T-cell (primary cell): ENCODE measurements around the gene GID8. TPM values are rescaled to one million over a fixed set of nuclear protein-coding genes. Genes with fewer than 3 reads are reported as not detected.
A peak's percentile ranks its signal among the peaks of the same experiment; 100 is the strongest.

Source experiments
- ATAC-seq, 4 experiments: fragments of 200-7000 bp in 3 of 4; fragments of 150-1000 bp in 1 of 4; cut with Tn5 transposase; replicated peaks in 1 of 4; 1 replicate in 3 of 4; 2 replicates in 1 of 4; pipeline ENCODE4 v1.10.0; 2021; ENCODE audit warnings: moderate library complexity in 3 of 4, mild to moderate bottlenecking in 2 of 4, moderate number of reproducible peaks in 1 of 4
- CTCF ChIA-PET, 2 donors: fragments of 300-600 bp; sonication (Branson Sonifier 250); formaldehyde crosslinking; loops; one replicate each; lab custom pipeline; 2022; ENCODE audit warnings: antibody characterized with exemption in 2 of 2; lab: Charles Lee
- POLR2A ChIA-PET, 2 donors: fragments of 300-600 bp; sonication (Branson Sonifier 250); formaldehyde crosslinking; loops; one replicate each; lab custom pipeline; 2022; ENCODE audit warnings: antibody characterized with exemption in 2 of 2; lab: Charles Lee
- DNase-seq, 35 experiments: peaks; one replicate each; pipeline versions ENCODE4 v3.0.0 to v3.0.0-alpha.2; 2013 to 2023
- H3K27ac ChIP-seq: one replicate; pipeline ENCODE4 v1.5.1; 2013; ENCODE audit warnings: low read length
- H3K27me3 ChIP-seq, 2 experiments: replicated peaks in 1 of 2; 1 replicate in 1 of 2; 2 replicates in 1 of 2; pipeline versions ENCODE4 v1.6.1 to v1.7.0; 2013; ENCODE audit warnings: low read length in 1 of 2, mixed read lengths in 1 of 2; ENCODE audit not compliant: control insufficient read depth in 2 of 2, insufficient read depth in 2 of 2; ENCODE audit errors: extremely low read depth in 1 of 2
- H3K36me3 ChIP-seq, 2 donors: 1 replicate in 1 of 2; 2 replicates in 1 of 2; pipeline versions ENCODE4 v1.6.1 to v1.7.0; 2013; ENCODE audit warnings: low read length in 1 of 2; ENCODE audit not compliant: control insufficient read depth in 2 of 2, insufficient read depth in 1 of 2; ENCODE audit errors: extremely low read depth in 1 of 2
- H3K4me1 ChIP-seq, 2 experiments: 1 replicate in 1 of 2; 2 replicates in 1 of 2; pipeline versions ENCODE4 v1.6.1 to v1.7.0; 2013; ENCODE audit warnings: low read length in 2 of 2, mixed read lengths in 1 of 2; ENCODE audit not compliant: insufficient read depth in 2 of 2, control insufficient read depth in 1 of 2; ENCODE audit errors: extremely low read depth in 1 of 2
- H3K4me3 ChIP-seq, 2 donors: 1 replicate in 1 of 2; 2 replicates in 1 of 2; pipeline versions ENCODE4 v1.5.1 to v1.7.0; 2013; ENCODE audit warnings: mild to moderate bottlenecking in 2 of 2, low read length in 1 of 2, moderate library complexity in 1 of 2; ENCODE audit not compliant: control insufficient read depth in 1 of 2; ENCODE audit errors: extremely low read depth in 1 of 2
- H3K9me3 ChIP-seq: 2 replicates; pipeline ENCODE4 v1.7.0; 2013
- H3K27ac Mint-ChIP-seq, 2 donors: one replicate each; pipeline ENCODE4 v1.8.0; 2020 to 2021; ENCODE audit warnings: mild to moderate bottlenecking in 2 of 2, mixed read lengths in 2 of 2
- H3K27me3 Mint-ChIP-seq, 2 donors: one replicate each; pipeline ENCODE4 v1.8.0; 2021 to 2022; ENCODE audit warnings: mixed read lengths in 2 of 2
- H3K36me3 Mint-ChIP-seq: one replicate; pipeline ENCODE4 v1.8.0; 2021; ENCODE audit warnings: mixed read lengths
- H3K4me1 Mint-ChIP-seq, 3 donors: one replicate each; pipeline ENCODE4 v1.8.0; 2020 to 2022; ENCODE audit warnings: mixed read lengths in 3 of 3, mild to moderate bottlenecking in 1 of 3
- H3K4me3 Mint-ChIP-seq, 3 donors: one replicate each; pipeline ENCODE4 v1.8.0; 2020 to 2022; ENCODE audit warnings: mild to moderate bottlenecking in 3 of 3, mixed read lengths in 3 of 3, moderate library complexity in 3 of 3
- H3K9me3 Mint-ChIP-seq, 3 donors: one replicate each; pipeline ENCODE4 v1.8.0; 2020 to 2022; ENCODE audit warnings: mixed read lengths in 3 of 3
- WGBS: methylation state at CpG from one replicate; pipeline ENCODE4 v1.1.5; 2013; ENCODE audit warnings: missing lambda C conversion rate; ENCODE audit not compliant: insufficient coverage; 5-methylcytosine and 5-hydroxymethylcytosine counted together
- total RNA-seq, 35 experiments: library from RNA in 6 of 35; stranded (reverse) in 6 of 35; fragments of 120-200 nt in 1 of 35; gene quantifications; one replicate each; pipeline versions ENCODE4 v1.2.1 to v1.2.4 and lab custom pipeline; 2013 to 2026

GID8 gene
- total RNA-seq, 5 donors from 2014 or later (not counting 1 experiment from before 2014, with no cell fraction given), result 33.1 to 43.4 (median 41.2) TPM

GRCh38 chr20:62891111-62891510 lies 46.8 kb upstream of the GID8 start:
- H3K27me3 Mint-ChIP-seq, result no peaks in the 10 kb centered on the region
- H3K36me3 Mint-ChIP-seq, result peaks cover 71% of the 10 kb centered on the region
- peaks cover 18 to 34% of the 10 kb centered on the region in 2 experiments for H3K4me1 ChIP-seq
- peaks cover 37 to 96% of the 10 kb centered on the region in 2 donors for H3K36me3 ChIP-seq
- no peaks in the 10 kb centered on the region for H3K27me3 ChIP-seq
- no peaks in the 10 kb centered on the region for H3K9me3 ChIP-seq
- CTCF ChIA-PET, result interaction anchor here (0.6 to 1.9 kb wide), 3 partner anchors 9 to 29 kb away, joined by 3 to 6 read pairs (median 5); no protein-coding TSS in a partner anchor
- peak overlapping the region; percentile 52 to 87 for H3K27ac Mint-ChIP-seq
- 55% methylated on average over 13 of the region's 15 CpGs for WGBS
- DNase-seq (peak in 27 of 35 experiments; percentile 19 to 68 (median 39)), ATAC-seq (peak; percentile 67 to 82 (median 74))
- POLR2A ChIA-PET, result interaction anchor here in 1 of 2 donors (1.2 kb wide), 1 partner anchor 11 kb away, joined by 3 read pairs; no protein-coding TSS in a partner anchor
- H3K9me3 Mint-ChIP-seq, result no peaks in the 10 kb centered on the region
- peak overlapping the region; percentile 53 for H3K27ac ChIP-seq
- peak overlapping the region in 2 of 3 donors; percentile 7 to 72 for H3K4me3 Mint-ChIP-seq
- no peak overlapping the region for H3K4me3 ChIP-seq
- H3K4me1 Mint-ChIP-seq, result peaks cover 7 to 51% (median 27%) of the 10 kb centered on the region in 3 donors

DNA sequence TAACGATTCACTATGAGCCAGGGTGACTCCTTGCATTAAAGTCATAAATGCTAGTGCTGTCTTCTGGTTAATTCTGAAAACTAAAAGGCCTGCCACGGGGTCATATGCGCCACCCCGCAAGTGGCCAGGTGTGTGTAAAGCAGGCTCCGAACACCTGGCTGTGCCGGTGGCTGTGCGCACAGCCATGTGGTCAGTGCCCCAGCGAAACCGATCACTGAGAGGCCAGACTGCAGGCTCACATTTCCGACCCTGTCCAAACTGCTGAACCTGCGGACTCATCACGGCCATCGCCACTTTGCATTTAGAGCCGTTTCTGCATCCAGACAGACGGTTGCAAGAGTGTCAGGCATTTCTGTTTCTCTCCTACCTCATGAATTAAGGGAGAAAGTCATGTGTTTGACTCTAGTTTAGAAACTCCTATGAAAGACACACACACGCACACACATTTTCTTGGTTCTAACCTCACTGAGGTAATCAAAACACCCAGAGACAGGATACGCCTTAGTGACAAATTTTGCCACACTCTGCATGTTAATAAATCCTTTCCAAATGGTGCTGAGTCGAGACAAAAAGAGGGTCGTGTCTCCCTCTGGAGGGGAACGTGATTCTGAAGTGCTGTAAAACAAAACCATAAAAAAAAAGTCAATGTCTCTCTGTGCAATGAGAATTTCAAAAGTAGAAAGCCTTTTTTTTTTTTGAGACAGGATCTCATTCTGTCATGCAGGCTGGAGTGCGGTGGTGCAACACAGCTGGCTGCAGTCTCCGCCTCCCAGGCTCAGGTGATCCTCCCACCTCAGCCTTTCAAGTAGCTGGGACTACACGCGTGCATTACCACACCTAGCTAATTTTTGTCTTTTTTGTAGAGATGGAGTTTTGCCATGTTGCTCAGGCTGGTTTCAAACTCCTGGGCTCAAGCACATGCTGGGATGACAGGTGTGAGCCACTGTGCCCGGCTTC lies 45.3 kb upstream of the GID8 start:
- peak overlapping the region in 1 of 2 donors; percentile 87 for H3K27ac Mint-ChIP-seq
- WGBS, result 92% methylated on average over 11 of the region's 25 CpGs
- H3K36me3 Mint-ChIP-seq, result peaks cover 65% of the 10 kb centered on the region
- Histone ChIP-seq H3K4me3 (no peak overlapping the region), H3K4me1 (peaks cover 18 to 31% of the 10 kb centered on the region in 2 experiments), H3K27me3 (no peaks in the 10 kb centered on the region), H3K27ac (peak overlapping the region; percentile 35), H3K9me3 (no peaks in the 10 kb centered on the region), H3K36me3 (peaks cover 31 to 90% of the 10 kb centered on the region in 2 donors)
- peak overlapping the region in 1 of 3 donors; percentile 72 for H3K4me3 Mint-ChIP-seq
- no peaks in the 10 kb centered on the region for H3K9me3 Mint-ChIP-seq
- peak in 27 of 35 experiments; percentile 21 to 69 (median 51) for DNase-seq
- peaks cover 10 to 40% (median 27%) of the 10 kb centered on the region in 3 donors for H3K4me1 Mint-ChIP-seq
- ChIA-PET CTCF (interaction anchor here (0.6 to 0.7 kb wide), 2 partner anchors 31 to 250 kb away, joined by 3 to 5 read pairs; partner anchors contain the start of genes SLCO4A1 (in 1 of the 2) and TCFL5 (in 1 of the 2)), POLR2A (no interaction called here)
- no peaks in the 10 kb centered on the region for H3K27me3 Mint-ChIP-seq
- ATAC-seq, result peak in 3 of 4 experiments; percentile 52 to 79 (median 61)

GRCh38 chr20:62893700-62894099 lies 44.2 kb upstream of the GID8 start:
- Histone ChIP-seq H3K9me3 (no peaks in the 10 kb centered on the region), H3K27ac (no peak overlapping the region), H3K27me3 (no peaks in the 10 kb centered on the region), H3K4me1 (peaks cover 18 to 35% of the 10 kb centered on the region in 2 experiments), H3K36me3 (peaks cover 23 to 79% of the 10 kb centered on the region in 2 donors), H3K4me3 (no peak overlapping the region)
- no peaks in the 10 kb centered on the region for H3K9me3 Mint-ChIP-seq
- 95% methylated on average over 14 of the region's 14 CpGs for WGBS
- H3K4me3 Mint-ChIP-seq, result no peak overlapping the region
- H3K27ac Mint-ChIP-seq, result no peak overlapping the region
- H3K36me3 Mint-ChIP-seq, result peaks cover 60% of the 10 kb centered on the region
- no peak for DNase-seq
- POLR2A ChIA-PET, result interaction anchor here in 1 of 2 donors (1.0 kb wide), 1 partner anchor 9 kb away, joined by 4 read pairs; no protein-coding TSS in a partner anchor
- H3K4me1 Mint-ChIP-seq, result peaks cover 16 to 44% (median 33%) of the 10 kb centered on the region in 3 donors
- H3K27me3 Mint-ChIP-seq, result no peaks in the 10 kb centered on the region
- no peak for ATAC-seq
- CTCF ChIA-PET, result interaction anchor here in 1 of 2 donors (0.8 kb wide), 1 partner anchor 9 kb away, joined by 3 read pairs; no protein-coding TSS in a partner anchor

- H3K27ac ChIP-seq, result no peak overlapping the region
These were observed 43.7 kb upstream of the GID8 start for GRCh38 chr20:62894261-62894660.

GRCh38 chr20:62895539-62895938 lies 42.4 kb upstream of the GID8 start:
- no peaks in the 10 kb centered on the region for H3K27me3 ChIP-seq
- DNase-seq (no peak), ATAC-seq (no peak)
- peaks cover 34 to 57% (median 50%) of the 10 kb centered on the region in 3 donors for H3K4me1 Mint-ChIP-seq
- no peaks in the 10 kb centered on the region for H3K9me3 Mint-ChIP-seq
- no peak overlapping the region for H3K4me3 Mint-ChIP-seq
- CTCF ChIA-PET, result no interaction called here
- H3K36me3 Mint-ChIP-seq, result peaks cover 51% of the 10 kb centered on the region
- H3K27ac Mint-ChIP-seq, result no peak overlapping the region
- peaks cover 15 to 61% of the 10 kb centered on the region in 2 donors for H3K36me3 ChIP-seq
- H3K4me3 ChIP-seq, result no peak overlapping the region
- no peak overlapping the region for H3K27ac ChIP-seq
- WGBS, result 100% methylated on average over 3 of the region's 9 CpGs
- POLR2A ChIA-PET, result no interaction called here
- H3K9me3 ChIP-seq, result no peaks in the 10 kb centered on the region
- no peaks in the 10 kb centered on the region for H3K27me3 Mint-ChIP-seq
- peaks cover 18 to 50% of the 10 kb centered on the region in 2 experiments for H3K4me1 ChIP-seq

More at GRCh38 chr20:62894261-62894660, 43.7 kb upstream of the GID8 start:
- peaks cover 22 to 50% (median 38%) of the 10 kb centered on the region in 3 donors for H3K4me1 Mint-ChIP-seq
- no peaks in the 10 kb centered on the region for H3K27me3 Mint-ChIP-seq
- H3K4me1 ChIP-seq, result peaks cover 18 to 40% of the 10 kb centered on the region in 2 experiments
- H3K36me3 ChIP-seq, result peaks cover 18 to 74% of the 10 kb centered on the region in 2 donors
- DNase-seq, result no peak
- H3K4me3 ChIP-seq, result no peak overlapping the region
- no peaks in the 10 kb centered on the region for H3K27me3 ChIP-seq
- no peaks in the 10 kb centered on the region for H3K9me3 Mint-ChIP-seq
- no peak overlapping the region for H3K4me3 Mint-ChIP-seq
- ATAC-seq, result no peak
- H3K27ac Mint-ChIP-seq, result no peak overlapping the region
- 86% methylated on average over 9 of the region's 14 CpGs for WGBS
- ChIA-PET POLR2A (interaction anchor here in 1 of 2 donors (1.0 kb wide), 1 partner anchor 9 kb away, joined by 4 read pairs; no protein-coding TSS in a partner anchor), CTCF (interaction anchor here in 1 of 2 donors (0.8 kb wide), 1 partner anchor 8 kb away, joined by 3 read pairs; no protein-coding TSS in a partner anchor)
- no peaks in the 10 kb centered on the region for H3K9me3 ChIP-seq
- H3K36me3 Mint-ChIP-seq, result peaks cover 59% of the 10 kb centered on the region

DNA sequence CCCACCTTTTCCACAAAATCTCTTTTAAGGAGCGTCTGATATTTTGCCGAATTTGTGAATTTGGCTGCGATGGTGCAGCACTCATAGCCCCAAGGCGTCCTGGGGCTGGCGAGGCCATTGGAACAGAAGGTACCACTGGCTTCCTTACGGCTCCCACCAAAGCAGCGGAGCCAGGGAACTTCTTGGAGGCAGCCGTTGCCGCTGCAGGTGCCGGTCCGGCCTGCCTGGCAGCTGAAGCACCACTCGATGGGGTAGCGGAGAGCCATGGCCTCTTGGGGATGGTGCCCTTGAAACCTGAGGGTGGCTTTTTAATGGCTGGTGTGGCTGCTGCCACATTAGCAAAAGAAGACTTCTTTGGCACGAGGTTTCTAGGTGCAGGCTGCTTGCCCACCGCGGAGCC lies 41.4 kb upstream of the GID8 start:
- H3K9me3 Mint-ChIP-seq, result no peaks in the 10 kb centered on the region
- peaks cover 35 to 54% (median 44%) of the 10 kb centered on the region in 3 donors for H3K4me1 Mint-ChIP-seq
- DNase-seq, result no peak
- no peaks in the 10 kb centered on the region for H3K27me3 ChIP-seq
- H3K36me3 Mint-ChIP-seq, result peaks cover 41% of the 10 kb centered on the region
- H3K27me3 Mint-ChIP-seq, result no peaks in the 10 kb centered on the region
- ChIA-PET CTCF (no interaction called here), POLR2A (no interaction called here)
- WGBS, result 95% methylated on average over 16 of the region's 16 CpGs
- H3K36me3 ChIP-seq, result peaks cover 15 to 57% of the 10 kb centered on the region in 2 donors
- H3K4me3 ChIP-seq, result no peak overlapping the region
- no peak for ATAC-seq
- H3K27ac ChIP-seq, result no peak overlapping the region
- H3K4me1 ChIP-seq, result peaks cover 15 to 43% of the 10 kb centered on the region in 2 experiments
- H3K9me3 ChIP-seq, result no peaks in the 10 kb centered on the region
- H3K4me3 Mint-ChIP-seq, result no peak overlapping the region
- no peak overlapping the region for H3K27ac Mint-ChIP-seq
